GM12878 (cell line): Measurements from ENCODE around the gene JTB. TPM values are rescaled to one million over a fixed set of nuclear protein-coding genes. Genes with fewer than 3 reads are reported as not detected.
A peak's percentile ranks its signal among the peaks of the same experiment; 100 is the strongest.

ENCODE experiments used
- ATAC-seq: fragments of 200-7000 bp; cut with Tn5 transposase; 3 replicates; pipeline ENCODE4 v1.9.1; 2020; ENCODE audit warnings: mild to moderate bottlenecking, moderate library complexity
- BruUV-seq: library from RNA; stranded (reverse); fragments of 400-500 nt; replicated peaks from 2 replicates; lab custom pipeline; 2021; lab: Mats Ljungman, UMichigan
- CTCF ChIA-PET: fragments of 300-600 bp; sonication (Branson Sonifier 250); formaldehyde crosslinking; extraction: SDS; loops from one replicate; lab custom pipeline; 2021; ENCODE audit warnings: inconsistent platforms; lab: Yijun Ruan, JAX
- POLR2A ChIA-PET: fragments of 350-600 bp; formaldehyde crosslinking; extraction: SDS; loops from one replicate; lab custom pipeline; 2021; ENCODE audit warnings: inconsistent platforms; lab: Charles Lee
- RAD21 ChIA-PET: fragments of 300-600 bp; sonication (Branson Sonifier 250); formaldehyde crosslinking; loops from one replicate; lab custom pipeline; 2023; ENCODE audit warnings: antibody characterized with exemption; ENCODE audit not compliant: unreplicated experiment; lab: Charles Lee
- SMC1A ChIA-PET: fragments of 300-600 bp; sonication (Branson Sonifier 250); formaldehyde crosslinking; loops from one replicate; lab custom pipeline; 2023; ENCODE audit not compliant: unreplicated experiment, uncharacterized antibody; lab: Charles Lee
- DNase-seq: peaks from one replicate; pipeline ENCODE4 v3.0.0-alpha.2; 2011; ENCODE audit warnings: low read depth, low spot score
- FAIRE-seq: peaks from 3 replicates; lab custom pipeline; 2011; peaks lifted over from hg19 to GRCh38; lab: Jason Lieb, UNC
- H2AFZ ChIP-seq: 2 replicates; pipeline ENCODE4 v1.6.0; 2011; ENCODE audit warnings: low read depth, low read length, control low read depth; ENCODE audit not compliant: control insufficient read depth
- H3K27ac ChIP-seq: 2 replicates; pipeline ENCODE4 v1.5.1; 2011; ENCODE audit warnings: control low read depth; ENCODE audit not compliant: control insufficient read depth, insufficient read depth
- H3K27me3 ChIP-seq, 2 experiments: replicated peaks in 1 of 2; 2 replicates each; pipeline versions ENCODE4 v1.6.0 to v1.6.1; 2011; ENCODE audit warnings: low read length in 1 of 2; ENCODE audit not compliant: control insufficient read depth in 2 of 2, insufficient read depth in 2 of 2
- H3K36me3 ChIP-seq, 2 experiments: 2 replicates each; pipeline ENCODE4 v1.5.1; 2011; ENCODE audit warnings: low read length in 1 of 2; ENCODE audit not compliant: control insufficient read depth in 2 of 2, insufficient read depth in 2 of 2
- H3K4me1 ChIP-seq: 2 replicates; pipeline ENCODE4 v1.6.1; 2011; ENCODE audit warnings: mild to moderate bottlenecking, low read length, moderate library complexity, mixed read lengths; ENCODE audit not compliant: control insufficient read depth, insufficient read depth
- H3K4me2 ChIP-seq: 2 replicates; pipeline ENCODE4 v1.6.0; 2011; ENCODE audit warnings: control low read depth; ENCODE audit not compliant: control insufficient read depth, insufficient read depth
- H3K4me3 ChIP-seq: fragments of 200-600 bp; sonication (generic); 2 replicates; pipeline ENCODE4 v1.5.1; 2016
- H3K79me2 ChIP-seq: 2 replicates; pipeline ENCODE4 v1.6.0; 2011; ENCODE audit warnings: low read length; ENCODE audit not compliant: control insufficient read depth, insufficient read depth
- H3K9ac ChIP-seq: 2 replicates; pipeline ENCODE4 v1.8.0; 2011; ENCODE audit warnings: low read length, control low read depth, mixed read lengths; ENCODE audit not compliant: control insufficient read depth, insufficient read depth
- H3K9me3 ChIP-seq: replicated peaks from 3 replicates; pipeline ENCODE4 v1.5.1; 2011; ENCODE audit warnings: mild to moderate bottlenecking, low read length; ENCODE audit not compliant: control insufficient read depth, insufficient read depth
- H4K20me1 ChIP-seq: 2 replicates; pipeline ENCODE4 v1.6.0; 2011; ENCODE audit not compliant: control insufficient read depth, insufficient read depth
- ATF7 ChIP-seq: fragments of 450-650 bp; IDR thresholded peaks from 2 replicates; pipeline ENCODE4 v1.6.1; 2016; ENCODE audit warnings: low read depth, mild to moderate bottlenecking
- CBX5 ChIP-seq: sonication (generic); IDR thresholded peaks from 2 replicates; pipeline ENCODE4 v1.6.1; 2016; ENCODE audit warnings: low read depth, moderate library complexity, mild to moderate bottlenecking, inconsistent platforms
- HSF1 ChIP-seq: fragments of 150-350 bp; IDR thresholded peaks from 2 replicates; pipeline ENCODE4 v1.6.1; 2014; ENCODE audit warnings: mild to moderate bottlenecking, low read depth, low read length
- MXI1 ChIP-seq: fragments of 150-350 bp; IDR thresholded peaks from 2 replicates; pipeline ENCODE4 v1.6.1; 2011; ENCODE audit warnings: low read depth, mild to moderate bottlenecking, inconsistent platforms, low read length, improper control_type of control experiment
- NFYA ChIP-seq: IDR thresholded peaks from 2 replicates; pipeline ENCODE4 v1.6.1; 2011; ENCODE audit warnings: low read depth, mild to moderate bottlenecking, low read length, improper control_type of control experiment, borderline replicate concordance
- NR2C2 ChIP-seq: IDR thresholded peaks from 2 replicates; pipeline ENCODE4 v1.6.1; 2011; ENCODE audit warnings: borderline replicate concordance, low read depth; ENCODE audit not compliant: control insufficient read depth, insufficient read length
- POLR2A ChIP-seq: IDR thresholded peaks from 2 replicates; pipeline ENCODE4 v1.6.1; 2011; ENCODE audit warnings: low read depth, mild to moderate bottlenecking, low read length
- SP1 ChIP-seq: IDR thresholded peaks from one replicate; pipeline ENCODE4 v1.6.1; 2011; ENCODE audit warnings: low read depth, low read length
- ZBED1 ChIP-seq: IDR thresholded peaks from 2 replicates; pipeline ENCODE4 v1.6.1; 2016; ENCODE audit warnings: borderline replicate concordance
- WGBS: methylation state at CpG from one replicate; pipeline ENCODE4 v1.1.6; 2016; ENCODE audit warnings: low lambda C conversion rate; ENCODE audit not compliant: insufficient replicate concordance, insufficient coverage; ENCODE audit errors: missing lambda C conversion rate; 5-methylcytosine and 5-hydroxymethylcytosine counted together
- in situ Hi-C: fragments of 300-500 bp; cut with MboI; formaldehyde crosslinking; loops from 9 replicates; pipeline ENCODE4 v1.14.3; 2018; ENCODE audit warnings: mixed read lengths
- intact Hi-C: fragments of 100-400 bp; cut with micrococcal nuclease; formaldehyde crosslinking; loops from one replicate; pipeline ENCODE4 v1.14.2; 2022; ENCODE audit not compliant: unreplicated experiment
- polyA plus RNA-seq, 11 experiments: library from polyadenylated mRNA; depleted of rRNA in 4 of 11; unstranded in 6 of 11; stranded (reverse) in 5 of 11; fragments of >200 nt; fragmentation: Nextera tagmentation in 4 of 11; fragmentation: Illumina TruSeq in 1 of 11; extraction: Ambion mirVana in 4 of 11; extraction: Trizol in 1 of 11; gene quantifications; 1 replicate in 1 of 11; 2 replicates in 10 of 11; pipeline versions ENCODE4 v1.2.1 to v1.2.3, GENCODE V29; 2011 to 2016; ENCODE audit warnings: inconsistent platforms in 2 of 11, missing spikeins in 2 of 11, low read depth in 1 of 11
- total RNA-seq, 4 experiments: library from RNA; depleted of rRNA in 3 of 4; stranded (reverse); fragments of >200 nt in 3 of 4; fragmentation: Illumina TruSeq in 1 of 4; extraction: Trizol in 1 of 4; gene quantifications; 2 replicates each; pipeline versions ENCODE4 v1.2.1 to v1.2.3, GENCODE V29; 2013 to 2021

Gene JTB
- total and polyA plus RNA-seq, 10 of the 15 experiments (the other 5 are each of a cell fraction or from before 2014, with no cell fraction given) = 25.0 to 298 (median 155) TPM

GRCh38 chr1:153928245-153928644 lies 49.2 kb downstream of the JTB start:
- Histone ChIP-seq H3K36me3 (peaks cover 4 to 6% of the 10 kb centered on the region in 2 experiments; a peak in 2 of 4 replicates), H3K4me3 (no peak overlapping the region), H3K79me2 (peaks cover 9% of the 10 kb centered on the region), H3K27me3 (no peaks in the 10 kb centered on the region), H4K20me1 (no peaks in the 10 kb centered on the region)
- in situ Hi-C loops = no loop called here
- ChIA-PET CTCF (interaction anchor here (0.7 to 0.8 kb wide), 2 partner anchors 9 to 13 kb away, joined by 3 read pairs; no protein-coding TSS in a partner anchor), SMC1A (interaction anchor here (1.0 to 3.8 kb wide), 6 partner anchors 12 to 112 kb away, joined by 3 to 16 read pairs (median 3); no protein-coding TSS in a partner anchor)
- intact Hi-C loops = no loop called here
- no peak for FAIRE-seq
- TF ChIP-seq NFYA (no peak), ZBED1 (0 out of 2 replicates have a peak, but pooled peaks have one; percentile 38), POLR2A (0 out of 2 replicates have a peak, but pooled peaks have one; percentile 2)
- TF ChIP-seq, all 136 proteins: peak for 2
- peak overlapping the region; percentile 74 for H3K27ac ChIP-seq
- no TSS peak for BruUV-seq
- peaks cover 18% of the 10 kb centered on the region for H3K4me1 ChIP-seq
- ChIA-PET RAD21 (interaction anchor here (0.8 to 2.8 kb wide), 3 partner anchors 17 to 59 kb away, joined by 3 to 18 read pairs (median 3); partner anchors contain the start of genes CREB3L4 and DENND4B), POLR2A (interaction anchor here (0.7 to 10.1 kb wide), 6 partner anchors 8 to 106 kb away, joined by 3 to 83 read pairs (median 3); partner anchors contain the start of gene DENND4B)
- H3K9me3 ChIP-seq = no peaks in the 10 kb centered on the region
- WGBS = 4% methylated on average over 1 of the region's 1 CpG
- ATAC-seq = peak; percentile 48
- peak overlapping the region; percentile 22; the same call in 1 of the 2 replicates for H3K4me2 ChIP-seq
- no peak overlapping the region for H3K9ac ChIP-seq
- DNase-seq = no peak
- peak overlapping the region; percentile 4; the same call in 1 of the 2 replicates for H2AFZ ChIP-seq

GRCh38 chr1:153926405-153926804 lies 51.1 kb downstream of the JTB start:
- FAIRE-seq (no peak), ATAC-seq (no peak), DNase-seq (no peak)
- H3K4me3 ChIP-seq = no peak overlapping the region
- H3K4me1 ChIP-seq = peaks cover 18% of the 10 kb centered on the region
- no peak overlapping the region for H3K9ac ChIP-seq
- no peaks in the 10 kb centered on the region for H4K20me1 ChIP-seq
- no peak overlapping the region for H2AFZ ChIP-seq
- no peaks in the 10 kb centered on the region for H3K27me3 ChIP-seq
- intact Hi-C loops (no loop called here), in situ Hi-C loops (no loop called here)
- SMC1A ChIA-PET = interaction anchor here (3.8 kb wide), 1 partner anchor 18 kb away, joined by 16 read pairs; no protein-coding TSS in a partner anchor
- RAD21 ChIA-PET = no interaction called here
- POLR2A ChIA-PET = interaction anchor here (0.6 to 10.1 kb wide), 5 partner anchors 18 to 401 kb away, joined by 3 to 83 read pairs (median 4); partner anchors contain the start of genes DENND4B and SLC39A1
- H3K79me2 ChIP-seq = peaks cover 19% of the 10 kb centered on the region
- H3K4me2 ChIP-seq = no peak overlapping the region
- WGBS = 97% methylated on average over 4 of the region's 4 CpGs
- H3K27ac ChIP-seq = no peak overlapping the region
- TF ChIP-seq HSF1 = no peak
- no peak for TF ChIP-seq SP1
- TF ChIP-seq MXI1 = no peak
- TF ChIP-seq NR2C2 = no peak
- TF ChIP-seq CBX5 = no peak
- 0 out of 2 replicates have a peak, but pooled peaks have one; percentile 22 for TF ChIP-seq ATF7
- no peaks in the 10 kb centered on the region for H3K9me3 ChIP-seq
- no TSS peak for BruUV-seq
- H3K36me3 ChIP-seq = peaks cover 1 to 6% of the 10 kb centered on the region in 2 experiments; a peak in 2 of 4 replicates
- CTCF ChIA-PET = interaction anchor here (0.6 to 1.5 kb wide), 2 partner anchors 58 to 105 kb away, joined by 3 to 5 read pairs; no protein-coding TSS in a partner anchor
